GM21786 (cell line): ENCODE results near the gene CLEC16A.
"Not testable (repeated sequence)": the region's sequence is repeated elsewhere in the genome, so short reads cannot be mapped to it uniquely, and the experiment has no call there.

Experiments
- ATAC-seq: cut with Tn5 transposase; IDR thresholded peaks from one replicate; pipeline ENCODE4 v1.9.1; 2021; ENCODE audit not compliant: unreplicated experiment

The CLEC16A gene

GRCh38 chr16:11210260-11210659 lies 265.9 kb downstream of the CLEC16A start:
- ATAC-seq = no peak

DNA sequence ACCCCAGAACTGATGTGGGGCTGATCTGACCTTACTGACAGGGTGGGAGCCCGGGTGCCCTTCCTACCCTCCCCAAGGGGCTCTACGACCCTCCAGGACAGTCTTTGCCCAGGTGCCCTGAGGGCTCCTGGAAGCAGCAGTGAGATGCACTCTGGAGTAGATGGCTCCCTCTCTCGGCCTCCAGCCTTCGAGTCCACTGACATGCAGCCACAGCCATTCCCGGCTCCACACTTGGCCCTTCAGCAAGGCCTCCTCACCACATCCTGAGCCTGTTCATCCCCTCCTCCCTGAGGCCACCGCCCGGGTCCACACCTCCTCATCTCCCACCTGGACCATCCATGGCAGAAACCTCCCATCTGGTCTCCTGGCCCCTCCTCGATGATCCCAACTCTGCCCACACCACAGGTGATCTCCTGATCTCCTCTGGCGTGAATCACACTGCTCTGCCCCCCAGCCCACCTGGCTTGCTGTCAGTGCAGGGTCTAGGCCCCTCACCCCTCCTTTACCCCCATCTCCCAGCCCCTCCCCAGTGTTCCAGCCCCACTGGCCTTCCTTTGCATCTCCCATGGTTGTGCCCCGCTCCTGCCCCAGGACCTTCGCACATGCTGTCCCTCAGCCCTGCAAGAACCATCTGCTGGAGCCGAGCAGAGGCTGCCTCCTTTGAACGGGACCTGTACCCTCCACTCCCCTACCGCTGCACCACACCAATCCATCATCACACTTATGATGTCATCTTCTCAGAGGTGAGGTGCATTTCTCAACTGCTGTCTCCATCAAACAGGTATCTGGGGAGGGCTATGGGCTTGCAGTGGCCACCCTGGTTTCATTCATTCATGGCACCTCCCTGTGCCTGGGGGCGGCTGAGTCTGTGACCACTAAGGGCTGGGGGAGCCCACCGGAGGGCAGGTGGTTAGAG lies 267.0 kb downstream of the CLEC16A start:
- no peak for ATAC-seq

- ATAC-seq = no peak
Measured at GRCh38 chr16:11211977-11212797, 267.8 kb downstream of the CLEC16A start.

GRCh38 chr16:11212798-11213196 lies 268.4 kb downstream of the CLEC16A start:
- ATAC-seq = peak; percentile 47

GRCh38 chr16:11213373-11213772 lies 269.0 kb downstream of the CLEC16A start:
- no peak for ATAC-seq

DNA sequence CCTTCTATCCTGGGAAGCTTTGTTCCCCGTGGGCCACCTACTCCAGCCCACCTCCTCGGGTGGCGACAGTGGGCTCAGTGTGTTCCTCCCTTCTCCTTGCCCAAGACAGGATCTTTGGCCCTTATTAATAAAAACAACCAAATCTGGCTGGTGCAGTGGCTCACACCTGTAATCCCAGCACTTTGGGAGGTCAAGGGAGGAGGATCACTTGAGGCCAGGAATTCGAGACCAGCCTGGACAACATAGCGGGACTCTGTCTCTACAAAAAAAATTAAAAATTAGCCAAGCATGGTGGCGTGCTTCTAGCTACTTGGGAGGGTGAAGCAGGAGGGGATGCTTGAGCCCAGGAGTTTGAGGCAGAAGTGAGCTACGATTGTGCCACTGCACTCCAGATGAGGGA lies 269.4 kb downstream of the CLEC16A start:
- no peak for ATAC-seq

GRCh38 chr16:11215935-11216556 lies 271.7 kb downstream of the CLEC16A start:
- no peak for ATAC-seq

- no peak for ATAC-seq
Measured at GRCh38 chr16:11217651-11218603, 273.6 kb downstream of the CLEC16A start.

DNA sequence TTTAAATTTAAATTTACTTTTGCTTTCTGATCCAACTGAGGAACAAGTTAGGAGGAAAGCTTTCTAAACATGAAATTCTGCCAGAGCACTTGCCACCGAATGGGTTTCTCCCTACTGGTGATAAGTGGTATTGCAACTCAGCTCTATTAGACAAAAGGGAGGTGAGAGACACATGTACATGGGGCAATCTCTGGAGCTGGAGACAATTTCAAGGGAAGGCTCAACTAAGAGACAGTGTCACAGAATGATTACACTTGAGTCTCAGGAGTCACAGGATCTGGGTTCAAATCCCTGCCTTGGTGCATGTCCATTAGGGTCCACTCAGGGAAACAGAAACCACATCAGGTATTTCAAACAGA lies 274.2 kb downstream of the CLEC16A start:
- ATAC-seq = no peak

- ATAC-seq = no peak
Measured at GRCh38 chr16:11219178-11219577, 274.8 kb downstream of the CLEC16A start.

- ATAC-seq = not testable (repeated sequence)
Measured at GRCh38 chr16:11220507-11220906, 276.1 kb downstream of the CLEC16A start.

- ATAC-seq = peak; percentile 57
Measured at GRCh38 chr16:11224096-11224893, 279.9 kb downstream of the CLEC16A start.

DNA sequence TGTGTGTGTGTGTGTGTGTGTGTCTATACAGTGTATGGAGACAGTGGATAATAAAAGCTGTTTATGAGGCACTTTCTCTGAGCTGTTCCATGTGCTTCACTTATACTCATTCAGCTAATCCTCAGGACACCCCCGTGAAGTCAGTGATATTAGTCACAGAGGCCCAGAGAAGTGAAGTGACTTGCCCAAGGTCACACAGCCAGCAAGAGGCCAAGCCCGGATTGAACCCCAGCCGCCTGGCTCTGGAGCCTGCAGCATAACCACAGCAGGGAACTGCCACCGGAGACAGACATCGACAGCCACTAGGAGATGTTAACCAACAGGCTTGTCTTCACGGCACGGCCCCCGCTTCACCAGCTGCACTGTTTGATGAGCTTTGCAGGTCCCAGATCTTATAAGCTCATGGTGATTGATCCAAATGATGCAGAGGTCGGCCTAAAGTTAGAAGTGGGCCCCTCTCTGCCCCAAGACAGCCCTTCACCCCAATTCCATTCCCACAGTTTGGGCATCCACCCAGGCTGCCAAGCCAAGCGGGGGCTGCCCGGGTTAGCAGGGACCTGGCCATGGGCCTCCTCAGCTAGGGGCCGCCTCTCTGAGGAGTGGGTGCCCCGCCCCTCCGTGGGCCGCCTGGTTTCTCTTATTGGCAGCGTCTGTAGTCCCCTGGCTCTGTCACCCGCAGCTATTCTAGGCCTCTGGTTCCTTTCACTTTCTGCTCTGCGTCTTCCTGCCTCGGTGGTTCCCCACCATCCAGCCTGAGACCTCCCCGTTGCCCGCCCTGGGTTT lies 280.7 kb downstream of the CLEC16A start:
- peak; percentile 77 for ATAC-seq

DNA sequence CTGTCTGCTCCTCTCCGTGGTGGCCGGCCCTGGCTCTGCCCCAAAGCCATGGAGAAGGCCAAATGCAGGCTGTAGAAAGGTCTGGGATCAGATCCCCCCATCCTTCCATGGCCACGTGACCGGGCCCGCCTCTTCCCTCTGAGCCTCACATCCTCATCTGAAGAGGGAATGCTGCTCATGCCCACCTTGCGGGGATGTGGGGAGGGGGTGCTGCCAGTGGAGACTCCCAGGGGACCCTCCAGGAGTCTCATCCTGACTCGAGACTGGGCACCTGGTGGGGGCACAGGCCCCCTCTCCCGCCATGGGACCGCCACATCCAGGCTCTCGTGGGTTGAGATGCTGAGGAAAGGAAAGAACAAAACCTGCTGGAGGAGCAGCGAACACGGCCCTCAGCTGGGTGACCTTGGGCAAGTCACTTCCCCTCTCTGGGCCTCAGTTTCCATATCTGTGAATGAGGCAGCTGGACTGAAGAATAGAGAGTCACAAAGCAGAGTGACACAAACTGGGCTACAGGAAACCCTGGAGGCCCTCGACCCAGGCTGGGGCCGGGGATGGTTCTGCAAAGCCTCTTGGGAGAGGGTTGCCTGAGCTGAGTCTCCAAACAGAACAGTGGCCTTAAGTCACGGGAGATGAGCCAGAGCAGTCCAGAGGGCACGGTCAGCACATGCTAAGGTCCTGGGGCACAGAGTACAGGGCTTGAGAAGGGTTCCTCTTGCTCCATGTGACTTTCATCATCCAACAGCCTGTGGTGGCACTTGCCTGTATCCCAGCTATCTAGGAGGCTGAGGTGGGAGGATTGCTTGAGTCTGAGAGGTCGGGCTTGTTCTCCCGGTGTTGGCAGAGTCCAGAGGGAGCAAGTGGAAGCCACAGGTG lies 281.5 kb downstream of the CLEC16A start:
- ATAC-seq = no peak

GRCh38 chr16:11229432-11229831 lies 285.1 kb downstream of the CLEC16A start:
- ATAC-seq = no peak

DNA sequence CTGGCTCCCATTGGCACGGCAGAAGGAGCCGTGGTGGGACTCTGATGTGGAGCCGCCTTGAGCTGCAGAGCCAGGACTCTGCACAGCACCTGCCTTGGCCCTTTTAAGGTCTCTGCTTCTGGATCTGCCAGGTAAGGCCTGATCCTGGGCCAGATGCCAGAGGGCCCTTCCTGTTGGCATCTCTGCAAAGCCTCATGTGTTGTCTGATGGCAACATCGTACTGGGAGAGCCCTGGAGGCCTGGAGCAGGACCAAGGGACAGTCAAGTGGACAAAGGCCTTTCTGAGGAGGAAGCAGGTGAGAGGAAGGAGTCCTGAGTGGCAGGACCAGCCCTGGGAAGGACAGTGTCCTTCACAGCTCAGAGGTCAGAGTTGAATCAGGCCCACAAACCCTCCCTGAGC lies 285.5 kb downstream of the CLEC16A start:
- ATAC-seq = no peak

DNA sequence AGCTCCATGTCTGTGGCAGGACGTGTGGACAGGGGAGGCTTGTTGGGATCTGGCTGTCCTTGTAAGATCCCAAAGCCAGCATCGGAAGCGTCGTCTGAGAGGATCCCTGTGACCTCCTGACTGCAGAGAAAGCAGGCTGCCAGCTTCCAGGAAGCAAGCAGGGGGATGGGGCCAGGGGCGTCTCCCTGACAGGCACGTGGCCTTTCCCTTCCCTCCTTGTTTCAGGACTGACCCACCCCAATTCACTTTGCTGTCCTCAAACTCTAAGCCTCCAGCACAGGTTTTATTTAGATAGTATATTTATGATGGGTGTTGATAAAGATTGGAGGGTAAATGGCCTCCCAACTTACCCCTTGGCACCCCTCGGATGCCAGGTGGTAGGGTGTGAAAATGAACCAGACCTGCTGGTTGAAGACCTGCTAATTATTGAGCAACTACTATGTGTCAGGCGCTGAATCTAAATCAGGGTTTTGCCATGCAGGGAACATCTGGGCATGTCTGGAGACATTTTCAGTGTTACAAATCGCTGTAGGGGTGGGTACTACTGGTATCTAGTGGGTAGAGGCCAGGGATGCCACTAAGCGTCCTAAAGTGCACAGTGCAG lies 287.1 kb downstream of the CLEC16A start:
- ATAC-seq = no peak
